Vagina (tissue), 2 donors: ENCODE results near the gene HDAC6. TPM values are rescaled to one million over a fixed set of nuclear protein-coding genes. Genes with fewer than 3 reads are reported as not detected.
"Not testable (repeated sequence)": the region's sequence is repeated elsewhere in the genome, so short reads cannot be mapped to it uniquely, and the experiment has no call there.

Source experiments
- DNase-seq, 2 donors: peaks; one replicate each; pipeline ENCODE4 v3.0.0-alpha.2; 2017; ENCODE audit errors: extremely low spot score in 2 of 2
- H3K27ac ChIP-seq: fragments of 200-600 bp; sonication (generic); one replicate; pipeline ENCODE4 v1.5.1; 2019
- H3K27me3 ChIP-seq: fragments of 200-600 bp; sonication (generic); one replicate; pipeline ENCODE4 v1.5.1; 2019
- H3K36me3 ChIP-seq, 2 donors: fragments of 200-600 bp; sonication (generic); one replicate each; pipeline ENCODE4 v1.5.1; 2017 to 2019
- H3K4me1 ChIP-seq: fragments of 200-600 bp; sonication (generic); one replicate; pipeline ENCODE4 v1.5.1; 2019
- H3K4me3 ChIP-seq, 2 donors: fragments of 200-600 bp; sonication (generic); 1 replicate in 1 of 2; 2 replicates in 1 of 2; pipeline ENCODE4 v1.5.1; 2016 to 2019
- H3K9me3 ChIP-seq: fragments of 200-600 bp; sonication (generic); one replicate; pipeline ENCODE4 v1.5.1; 2019
- POLR2A ChIP-seq, 2 donors: fragments of 450-650 bp; IDR thresholded peaks; one replicate each; pipeline ENCODE4 v1.6.1; 2017; ENCODE audit warnings: antibody characterized with exemption in 2 of 2, mild to moderate bottlenecking in 2 of 2, moderate library complexity in 2 of 2
- POLR2AphosphoS5 ChIP-seq, 2 donors: sonication (generic); formaldehyde crosslinking; IDR thresholded peaks; one replicate each; pipeline ENCODE4 v1.9.0; 2017; ENCODE audit warnings: antibody characterized with exemption in 2 of 2, mild to moderate bottlenecking in 2 of 2, low read depth in 1 of 2; ENCODE audit not compliant: insufficient read depth in 1 of 2
- intact Hi-C: fragments of 100-400 bp; cut with DNase I; formaldehyde crosslinking; loops from one replicate; pipeline ENCODE4 v1.15.1; 2023
- total RNA-seq: library from RNA; depleted of rRNA; stranded (reverse); fragments of >200 nt; gene quantifications from one replicate; pipeline ENCODE4 v1.2.3, GENCODE V29; 2016
- TF ChIP-seq, protein P1 (sequence below), 3 experiments: fragments of 450-650 bp in 2 of 3; fragments of 200-600 bp in 1 of 3; sonication (generic) in 1 of 3; IDR thresholded peaks; one replicate each; pipeline ENCODE4 v1.5.1; 2017 to 2019; ENCODE audit warnings: antibody characterized with exemption in 3 of 3, mild to moderate bottlenecking in 2 of 3, moderate library complexity in 2 of 3

HDAC6 gene
- total RNA-seq, 1 donor from 2014 or later, result 67.8 TPM

DNA sequence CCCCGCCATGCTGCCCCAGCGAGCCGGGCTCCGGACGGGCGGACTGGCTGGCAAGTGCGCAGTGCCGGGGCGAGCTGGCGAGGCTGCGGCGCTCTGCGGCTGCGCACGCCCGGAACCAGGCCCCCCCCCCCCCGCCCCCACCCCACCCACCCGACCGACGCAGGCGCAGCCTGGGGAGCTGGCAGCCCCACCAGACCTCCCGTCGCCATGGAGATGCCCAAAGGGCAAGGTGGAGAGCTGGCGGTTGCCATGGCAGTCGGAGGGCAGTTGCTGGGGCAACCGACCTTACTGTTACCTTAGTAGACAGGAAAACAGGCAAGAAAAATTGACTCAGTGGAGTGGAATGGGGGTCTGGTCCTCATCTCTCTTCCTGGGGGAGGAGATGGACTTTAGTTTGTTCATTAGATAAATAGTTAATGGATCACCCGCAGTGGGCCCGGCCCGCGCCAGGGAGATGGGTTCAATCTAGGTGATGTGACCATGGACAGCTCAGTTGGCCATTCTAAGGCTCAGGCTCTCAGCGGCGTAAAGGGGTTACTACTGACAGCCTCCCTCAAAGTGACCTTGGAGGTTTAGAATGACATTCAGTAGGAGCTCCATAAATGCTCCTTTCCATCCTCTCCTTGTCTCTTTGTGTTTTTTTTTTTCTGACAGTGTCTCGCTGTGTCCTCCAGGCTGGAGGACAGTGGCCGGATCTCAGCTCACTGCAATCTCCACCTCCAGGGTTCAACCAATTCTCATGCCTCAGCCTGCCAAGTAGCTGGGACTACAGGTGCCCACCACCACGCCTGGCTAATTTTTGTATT lies 33.9 kb downstream of the HDAC6 start, which contains the start of gene PCSK1N:
Gene PCSK1N (minus strand): TSS at position 87 of the 806 bp plus-strand sequence. CDS start 78 bp downstream, at position 9.
- Histone ChIP-seq H3K4me1 (no peaks in the 10 kb centered on the region), H3K36me3 (no peaks in the 10 kb centered on the region), H3K4me3 (peak within 1 kb of the TSS; percentile 18 to 26), H3K27me3 (no peaks in the 10 kb centered on the region), H3K9me3 (no peaks in the 10 kb centered on the region), H3K27ac (no peak within 1 kb of the TSS)
- DNase-seq, result no peak
- no peak for TF ChIP-seq POLR2AphosphoS5 (IDR thresholded peaks at IDR 0.05; ENCODE audit: insufficient read depth in 1 of 2, low read depth in 1 of 2)
- TF ChIP-seq, protein P1, sequence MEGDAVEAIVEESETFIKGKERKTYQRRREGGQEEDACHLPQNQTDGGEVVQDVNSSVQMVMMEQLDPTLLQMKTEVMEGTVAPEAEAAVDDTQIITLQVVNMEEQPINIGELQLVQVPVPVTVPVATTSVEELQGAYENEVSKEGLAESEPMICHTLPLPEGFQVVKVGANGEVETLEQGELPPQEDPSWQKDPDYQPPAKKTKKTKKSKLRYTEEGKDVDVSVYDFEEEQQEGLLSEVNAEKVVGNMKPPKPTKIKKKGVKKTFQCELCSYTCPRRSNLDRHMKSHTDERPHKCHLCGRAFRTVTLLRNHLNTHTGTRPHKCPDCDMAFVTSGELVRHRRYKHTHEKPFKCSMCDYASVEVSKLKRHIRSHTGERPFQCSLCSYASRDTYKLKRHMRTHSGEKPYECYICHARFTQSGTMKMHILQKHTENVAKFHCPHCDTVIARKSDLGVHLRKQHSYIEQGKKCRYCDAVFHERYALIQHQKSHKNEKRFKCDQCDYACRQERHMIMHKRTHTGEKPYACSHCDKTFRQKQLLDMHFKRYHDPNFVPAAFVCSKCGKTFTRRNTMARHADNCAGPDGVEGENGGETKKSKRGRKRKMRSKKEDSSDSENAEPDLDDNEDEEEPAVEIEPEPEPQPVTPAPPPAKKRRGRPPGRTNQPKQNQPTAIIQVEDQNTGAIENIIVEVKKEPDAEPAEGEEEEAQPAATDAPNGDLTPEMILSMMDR (IDR thresholded peaks at IDR 0.05), result no peak
- no peak for TF ChIP-seq POLR2A (IDR thresholded peaks at IDR 0.05)
- intact Hi-C loops, result no loop called here

DNA sequence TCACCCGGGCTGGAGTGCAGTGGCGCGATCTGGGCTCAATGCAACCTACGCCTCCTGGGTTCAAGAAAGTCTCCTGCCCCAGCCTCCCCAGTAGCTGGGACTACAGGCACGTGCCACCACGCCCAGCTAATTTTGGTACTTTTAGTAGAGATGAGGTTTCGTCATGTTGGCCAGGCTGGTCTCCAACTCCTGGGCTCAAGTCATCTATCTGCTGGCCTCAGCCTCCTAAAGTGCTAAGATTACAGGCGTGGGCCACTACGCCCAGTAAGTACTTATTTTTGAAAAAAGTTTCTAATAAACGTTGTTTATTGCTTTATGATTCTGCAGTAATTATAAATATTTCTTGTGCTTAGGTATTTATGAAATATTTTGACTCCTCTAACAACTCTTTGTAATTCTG lies 37.8 kb downstream of the HDAC6 start:
- no peaks in the 10 kb centered on the region for H3K36me3 ChIP-seq
- H3K27ac ChIP-seq, result no peak overlapping the region
- DNase-seq, result no peak
- no peak overlapping the region for H3K4me3 ChIP-seq
- intact Hi-C loops, result no loop called here
- TF ChIP-seq POLR2AphosphoS5 (IDR thresholded peaks at IDR 0.05; ENCODE audit: insufficient read depth in 1 of 2, low read depth in 1 of 2) (no peak), POLR2A (IDR thresholded peaks at IDR 0.05) (no peak)
- TF ChIP-seq, protein P1 (IDR thresholded peaks at IDR 0.05), result no peak
- no peaks in the 10 kb centered on the region for H3K9me3 ChIP-seq
- H3K27me3 ChIP-seq, result no peaks in the 10 kb centered on the region
- no peaks in the 10 kb centered on the region for H3K4me1 ChIP-seq

- Histone ChIP-seq H3K27me3 (no peaks in the 10 kb centered on the region), H3K36me3 (no peaks in the 10 kb centered on the region), H3K27ac (no peak overlapping the region), H3K9me3 (no peaks in the 10 kb centered on the region), H3K4me1 (no peaks in the 10 kb centered on the region), H3K4me3 (no peak overlapping the region)
- no peak for DNase-seq
- TF ChIP-seq POLR2A (IDR thresholded peaks at IDR 0.05) (no peak), POLR2AphosphoS5 (IDR thresholded peaks at IDR 0.05; ENCODE audit: insufficient read depth in 1 of 2, low read depth in 1 of 2) (no peak)
- TF ChIP-seq, protein P1 (IDR thresholded peaks at IDR 0.05), result no peak
- intact Hi-C loops, result no loop called here
These were observed 47.0 kb downstream of the HDAC6 start for GRCh38 chrX:48848847-48849246.

DNA sequence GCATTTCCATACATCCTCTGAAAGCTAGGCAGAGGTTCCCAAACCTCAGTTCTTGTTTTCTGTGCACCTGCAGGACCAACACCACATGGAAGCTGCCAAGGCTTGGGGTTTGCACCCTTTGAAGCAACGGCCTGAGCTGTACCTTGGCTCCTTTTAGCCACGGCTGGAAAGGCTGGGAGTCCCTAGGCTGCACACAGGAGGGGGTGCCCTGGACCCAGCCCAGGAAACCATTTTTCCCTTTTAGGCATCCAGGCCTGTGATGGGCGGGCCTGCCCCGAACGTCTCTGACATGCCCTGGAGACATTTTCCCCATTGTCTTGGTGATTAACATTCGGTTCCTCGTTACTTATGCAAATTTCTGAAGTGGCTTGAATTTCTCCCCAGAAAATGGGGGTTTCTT lies 51.0 kb downstream of the HDAC6 start:
- no peak for DNase-seq
- intact Hi-C loops, result no loop called here
- Histone ChIP-seq H3K27me3 (no peaks in the 10 kb centered on the region), H3K4me1 (no peaks in the 10 kb centered on the region), H3K4me3 (no peak overlapping the region), H3K36me3 (no peaks in the 10 kb centered on the region), H3K9me3 (no peaks in the 10 kb centered on the region), H3K27ac (no peak overlapping the region)
- no peak for TF ChIP-seq POLR2AphosphoS5 (IDR thresholded peaks at IDR 0.05; ENCODE audit: insufficient read depth in 1 of 2, low read depth in 1 of 2)
- TF ChIP-seq POLR2A (IDR thresholded peaks at IDR 0.05), result no peak
- TF ChIP-seq, protein P1 (IDR thresholded peaks at IDR 0.05), result no peak

- H3K9me3 ChIP-seq, intact Hi-C loops, DNase-seq: not testable (repeated sequence)
These were observed 51.6 kb downstream of the HDAC6 start for GRCh38 chrX:48853494-48853893.

DNA sequence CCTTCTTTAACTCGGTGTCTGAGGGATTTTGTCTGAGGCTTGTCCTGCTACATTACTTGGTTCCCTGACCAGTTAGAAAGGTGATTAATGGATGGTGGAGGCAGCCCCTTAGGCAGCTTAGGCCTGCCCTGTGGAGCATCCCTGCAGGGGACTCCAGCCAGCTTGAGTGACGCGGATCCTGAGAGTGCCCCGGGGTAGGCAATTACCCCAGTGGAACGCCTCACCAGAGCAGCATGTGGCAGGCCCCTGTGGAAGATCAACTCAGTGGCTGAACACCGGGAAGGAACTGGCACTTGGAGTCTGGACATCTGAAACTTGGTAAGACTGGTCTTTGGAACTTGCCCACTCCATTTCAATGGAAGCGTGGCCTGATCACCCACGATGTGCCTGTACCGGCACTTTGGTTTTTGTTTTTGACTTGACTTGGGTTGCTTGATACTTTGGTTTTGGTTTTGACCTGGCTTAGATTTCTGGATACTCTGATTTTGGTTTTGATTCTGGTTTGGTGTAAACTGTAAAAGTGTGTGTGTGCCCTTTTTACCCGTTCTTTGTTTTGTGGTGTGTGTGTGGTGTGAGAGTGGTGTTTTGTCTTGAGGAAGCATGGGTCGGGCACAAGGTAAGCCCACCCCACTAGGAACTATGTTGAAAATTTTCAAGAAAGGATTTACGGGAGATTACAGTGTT lies 52.4 kb downstream of the HDAC6 start:
- H3K36me3 ChIP-seq, DNase-seq, H3K9me3 ChIP-seq, H3K27ac ChIP-seq, intact Hi-C loops, H3K27me3 ChIP-seq, H3K4me1 ChIP-seq, H3K4me3 ChIP-seq: not testable (repeated sequence)

More at GRCh38 chrX:48853494-48853893, 51.6 kb downstream of the HDAC6 start:
- not testable (repeated sequence) for H3K4me1 ChIP-seq, H3K27me3 ChIP-seq, H3K27ac ChIP-seq, H3K36me3 ChIP-seq, H3K4me3 ChIP-seq
